Measurements from ENCODE around the gene NLGN4X. TPM values are rescaled to one million over a fixed set of nuclear protein-coding genes. Genes with fewer than 3 reads are reported as not detected.
A peak's percentile ranks its signal among the peaks of the same experiment; 100 is the strongest.

NLGN4X gene
- 10 to 100 TPM in 2 of 4 donors, 1 to 10 TPM in 2; 6.2 to 42.5 (median 11.8) TPM for total RNA-seq

GRCh38 chrX:6228720-6229119 lies at the start of gene NLGN4X:
TSS of gene NLGN4X (minus strand) at chrX:6228867. CDS start at chrX:6151466, 77,401 bp downstream.
- TF ChIP-seq POLR2A (IDR thresholded peaks at IDR 0.05): no peak
- TF ChIP-seq CTCF (IDR thresholded peaks at IDR 0.05): no peak
- Histone ChIP-seq H3K4me1 (no peaks in the 10 kb centered on the region), H3K4me3 (peak within 1 kb of the TSS; percentile 26 to 31), H3K9me3 (no peaks in the 10 kb centered on the region), H3K36me3 (no peaks in the 10 kb centered on the region), H3K27ac (no peak within 1 kb of the TSS), H3K27me3 (peaks cover 0 to 8% of the 10 kb centered on the region in 2 donors)
- intact Hi-C loops (cut with DNase I; ENCODE audit: low total_unique reads): no loop called here
- no peak for DNase-seq

GRCh38 chrX:6266041-6266440 lies 37.4 kb upstream of the NLGN4X start:
- Histone ChIP-seq H3K27me3 (no peaks in the 10 kb centered on the region), H3K9me3 (no peaks in the 10 kb centered on the region), H3K4me3 (no peak overlapping the region), H3K27ac (no peak overlapping the region), H3K36me3 (no peaks in the 10 kb centered on the region), H3K4me1 (no peaks in the 10 kb centered on the region)
- intact Hi-C loops (cut with DNase I; ENCODE audit: low total_unique reads): no loop called here
- no peak for TF ChIP-seq CTCF (IDR thresholded peaks at IDR 0.05)
- no peak for TF ChIP-seq POLR2A (IDR thresholded peaks at IDR 0.05)
- DNase-seq: no peak

- no peak for TF ChIP-seq POLR2A (IDR thresholded peaks at IDR 0.05)
- no peak for TF ChIP-seq CTCF (IDR thresholded peaks at IDR 0.05)
- intact Hi-C loops (cut with DNase I; ENCODE audit: low total_unique reads): no loop called here
- H3K27me3 ChIP-seq: no peaks in the 10 kb centered on the region
These were observed 34.3 kb upstream of the NLGN4X start for GRCh38 chrX:6262959-6263358.

GRCh38 chrX:6257025-6257424 lies 28.4 kb upstream of the NLGN4X start:
- no peaks in the 10 kb centered on the region for H3K36me3 ChIP-seq
- DNase-seq: no peak
- no peak overlapping the region for H3K27ac ChIP-seq
- intact Hi-C loops (cut with DNase I; ENCODE audit: low total_unique reads): no loop called here
- no peaks in the 10 kb centered on the region for H3K27me3 ChIP-seq
- no peak overlapping the region for H3K4me3 ChIP-seq
- no peaks in the 10 kb centered on the region for H3K9me3 ChIP-seq
- H3K4me1 ChIP-seq: no peaks in the 10 kb centered on the region
- TF ChIP-seq CTCF (IDR thresholded peaks at IDR 0.05) (no peak), POLR2A (IDR thresholded peaks at IDR 0.05) (no peak)

More at GRCh38 chrX:6262959-6263358, 34.3 kb upstream of the NLGN4X start:
- H3K27ac ChIP-seq: no peak overlapping the region
- H3K4me1 ChIP-seq: no peaks in the 10 kb centered on the region
- no peaks in the 10 kb centered on the region for H3K9me3 ChIP-seq
- DNase-seq: no peak
- H3K4me3 ChIP-seq: no peak overlapping the region
- no peaks in the 10 kb centered on the region for H3K36me3 ChIP-seq

- intact Hi-C loops (cut with DNase I; ENCODE audit: low total_unique reads): no loop called here
- Histone ChIP-seq H3K36me3 (no peaks in the 10 kb centered on the region), H3K9me3 (no peaks in the 10 kb centered on the region), H3K27me3 (no peaks in the 10 kb centered on the region), H3K27ac (no peak overlapping the region), H3K4me3 (no peak overlapping the region), H3K4me1 (no peaks in the 10 kb centered on the region)
- no peak for TF ChIP-seq CTCF (IDR thresholded peaks at IDR 0.05)
- no peak for TF ChIP-seq POLR2A (IDR thresholded peaks at IDR 0.05)
- DNase-seq: no peak
These were observed 16.0 kb upstream of the NLGN4X start for GRCh38 chrX:6244666-6245065.

Data from uterus (tissue), 4 donors.